CD4-positive, alpha-beta T cell treated with Interleukin-4 for 4 hours (primary cell): ENCODE data around the gene CTSL.
"Not testable (repeated sequence)": the region's sequence is repeated elsewhere in the genome, so short reads cannot be mapped to it uniquely, and the experiment has no call there.

Source experiments
- DNase-seq: peaks from one replicate; pipeline ENCODE4 v3.0.0-alpha.2; 2020

CTSL gene

GRCh38 chr9:87722393-87723088 is 3.4 kb upstream of the CTSL start:
- peak; percentile 13 for DNase-seq

- no peak for DNase-seq
Observed at GRCh38 chr9:87725356-87725899, 491 bp upstream of the CTSL start.

GRCh38 chr9:87729246-87729645 is 3.3 kb downstream of the CTSL start:
- DNase-seq, result no peak

- DNase-seq, result no peak
Observed at GRCh38 chr9:87731321-87731720, 5.4 kb downstream of the CTSL start.

- no peak for DNase-seq
Observed at GRCh38 chr9:87732344-87732743, 6.4 kb downstream of the CTSL start.

- no peak for DNase-seq
Observed at GRCh38 chr9:87732756-87733155, 6.8 kb downstream of the CTSL start.

GRCh38 chr9:87733273-87734052 is 7.5 kb downstream of the CTSL start:
- no peak for DNase-seq

GRCh38 chr9:87734106-87734505 is 8.2 kb downstream of the CTSL start:
- DNase-seq, result no peak

- DNase-seq, result no peak
Observed at GRCh38 chr9:87739546-87739945, 13.6 kb downstream of the CTSL start.

GRCh38 chr9:87740209-87740608 is 14.3 kb downstream of the CTSL start:
- no peak for DNase-seq

- DNase-seq, result no peak
Observed at GRCh38 chr9:87741326-87741725, 15.4 kb downstream of the CTSL start.

GRCh38 chr9:87741891-87742290 is 16.0 kb downstream of the CTSL start:
- DNase-seq, result no peak

GRCh38 chr9:87742813-87743428 is 17.0 kb downstream of the CTSL start:
- DNase-seq, result no peak

GRCh38 chr9:87744247-87744646 is 18.3 kb downstream of the CTSL start:
- not testable (repeated sequence) for DNase-seq

- DNase-seq, result no peak
Observed at GRCh38 chr9:87746186-87746585, 20.3 kb downstream of the CTSL start.

GRCh38 chr9:87748881-87749280 is 23.0 kb downstream of the CTSL start:
- no peak for DNase-seq

- no peak for DNase-seq
Observed at GRCh38 chr9:87749335-87750035, 23.6 kb downstream of the CTSL start.

GRCh38 chr9:87750726-87751125 is 24.8 kb downstream of the CTSL start:
- no peak for DNase-seq

- no peak for DNase-seq
Observed at GRCh38 chr9:87751423-87751822, 25.5 kb downstream of the CTSL start.

GRCh38 chr9:87751868-87752267 is 25.9 kb downstream of the CTSL start:
- no peak for DNase-seq

GRCh38 chr9:87753313-87753712 is 27.4 kb downstream of the CTSL start:
- no peak for DNase-seq

- not testable (repeated sequence) for DNase-seq
Observed at GRCh38 chr9:87758330-87758729, 32.4 kb downstream of the CTSL start.

- not testable (repeated sequence) for DNase-seq
Observed at GRCh38 chr9:87759980-87760379, 34.1 kb downstream of the CTSL start.
